Peyer's patch (tissue), 4 donors: ENCODE results near the gene PLEKHG5.

Experiments used
- POLR2A ChIP-seq, 2 donors: fragments of 450-650 bp; IDR thresholded peaks; one replicate each; pipeline ENCODE4 v1.5.1; 2017; ENCODE audit warnings: antibody characterized with exemption in 2 of 2, mild to moderate bottlenecking in 2 of 2, moderate library complexity in 2 of 2
- TF ChIP-seq, protein P1 (sequence below), 6 experiments: fragments of 450-650 bp in 4 of 6; fragments of 200-600 bp in 2 of 6; sonication (generic) in 1 of 6; IDR thresholded peaks; one replicate each; pipeline ENCODE4 v1.5.1; 2017 to 2019; ENCODE audit warnings: antibody characterized with exemption in 6 of 6, mild to moderate bottlenecking in 3 of 6, moderate library complexity in 1 of 6

DNA sequence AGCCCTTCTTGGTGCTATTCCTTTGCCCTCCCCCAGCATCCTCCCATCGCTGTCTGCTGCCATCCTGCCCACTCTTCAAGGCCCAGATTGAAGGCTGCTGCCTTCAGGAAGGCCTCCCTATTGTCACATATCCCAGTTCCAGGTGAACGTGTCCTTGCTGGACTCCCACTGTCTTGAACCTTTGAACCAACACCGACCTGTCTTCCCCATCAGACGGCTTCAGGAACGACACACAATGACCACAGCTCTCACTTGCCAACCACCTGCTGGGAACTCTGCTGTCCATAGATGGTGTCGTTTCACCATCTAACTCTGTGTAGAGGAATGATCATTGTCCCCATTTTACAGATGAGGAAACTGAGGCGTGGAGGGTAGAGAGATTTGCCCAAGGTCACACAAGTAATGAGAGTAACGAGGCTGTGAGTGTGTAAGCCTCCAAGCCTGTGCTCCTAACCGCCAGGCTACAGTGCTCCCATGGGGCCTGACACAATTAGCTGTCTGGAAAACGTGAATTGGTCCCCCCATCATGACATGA, 9.9 kb upstream of the PLEKHG5 start:
- TF ChIP-seq, protein P1, sequence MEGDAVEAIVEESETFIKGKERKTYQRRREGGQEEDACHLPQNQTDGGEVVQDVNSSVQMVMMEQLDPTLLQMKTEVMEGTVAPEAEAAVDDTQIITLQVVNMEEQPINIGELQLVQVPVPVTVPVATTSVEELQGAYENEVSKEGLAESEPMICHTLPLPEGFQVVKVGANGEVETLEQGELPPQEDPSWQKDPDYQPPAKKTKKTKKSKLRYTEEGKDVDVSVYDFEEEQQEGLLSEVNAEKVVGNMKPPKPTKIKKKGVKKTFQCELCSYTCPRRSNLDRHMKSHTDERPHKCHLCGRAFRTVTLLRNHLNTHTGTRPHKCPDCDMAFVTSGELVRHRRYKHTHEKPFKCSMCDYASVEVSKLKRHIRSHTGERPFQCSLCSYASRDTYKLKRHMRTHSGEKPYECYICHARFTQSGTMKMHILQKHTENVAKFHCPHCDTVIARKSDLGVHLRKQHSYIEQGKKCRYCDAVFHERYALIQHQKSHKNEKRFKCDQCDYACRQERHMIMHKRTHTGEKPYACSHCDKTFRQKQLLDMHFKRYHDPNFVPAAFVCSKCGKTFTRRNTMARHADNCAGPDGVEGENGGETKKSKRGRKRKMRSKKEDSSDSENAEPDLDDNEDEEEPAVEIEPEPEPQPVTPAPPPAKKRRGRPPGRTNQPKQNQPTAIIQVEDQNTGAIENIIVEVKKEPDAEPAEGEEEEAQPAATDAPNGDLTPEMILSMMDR (IDR thresholded peaks at IDR 0.05): no peak
- no peak for TF ChIP-seq POLR2A (IDR thresholded peaks at IDR 0.05)
